HG02885 (cell line): ENCODE measurements around the gene SLC4A7.
A peak's percentile ranks its signal among the peaks of the same experiment; 100 is the strongest.
"Not testable (repeated sequence)": the region's sequence is repeated elsewhere in the genome, so short reads cannot be mapped to it uniquely, and the experiment has no call there.

Source experiments
- ATAC-seq: cut with Tn5 transposase; IDR thresholded peaks from one replicate; pipeline ENCODE4 v1.9.1; 2021; ENCODE audit warnings: mild to moderate bottlenecking; ENCODE audit not compliant: unreplicated experiment, poor library complexity

Gene SLC4A7

DNA sequence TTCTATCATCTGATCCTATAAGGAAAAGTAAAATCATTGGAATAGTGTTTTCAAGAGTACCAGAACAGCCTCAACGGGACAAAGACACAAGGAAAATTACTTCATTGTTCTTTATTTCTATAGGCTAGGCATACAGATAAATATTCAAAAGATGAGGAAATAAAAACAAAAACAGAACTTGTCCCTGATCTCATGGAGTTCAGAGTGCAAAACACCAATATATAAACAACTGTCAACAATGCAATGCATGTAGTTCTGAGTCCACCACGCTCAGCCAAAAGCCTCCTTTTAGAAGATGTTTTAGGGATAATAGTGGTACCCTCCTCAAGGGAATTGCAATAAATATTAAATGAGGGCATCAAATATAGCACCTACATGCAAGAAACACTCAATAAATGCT, 4.6 kb upstream of the SLC4A7 start:
- ATAC-seq = no peak

DNA sequence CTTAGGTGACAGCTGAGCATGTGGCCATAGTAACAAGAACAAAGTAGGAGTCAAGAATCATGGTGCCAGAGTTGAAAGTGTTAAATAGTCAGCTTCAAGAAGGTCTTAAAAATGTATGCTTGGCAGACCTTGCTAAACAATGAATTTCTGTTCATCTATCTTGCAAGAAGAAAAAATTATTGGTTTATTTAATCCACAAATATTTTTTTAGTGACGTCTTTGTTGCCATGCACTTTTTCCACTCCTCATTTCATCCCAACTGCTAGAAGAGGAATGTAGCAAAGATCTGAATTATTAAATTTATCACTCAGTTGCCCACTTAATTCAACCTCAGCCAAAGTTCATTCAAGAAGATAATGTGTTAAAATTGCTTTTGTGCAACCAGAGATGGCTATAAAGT, 3.2 kb upstream of the SLC4A7 start:
- no peak for ATAC-seq

DNA sequence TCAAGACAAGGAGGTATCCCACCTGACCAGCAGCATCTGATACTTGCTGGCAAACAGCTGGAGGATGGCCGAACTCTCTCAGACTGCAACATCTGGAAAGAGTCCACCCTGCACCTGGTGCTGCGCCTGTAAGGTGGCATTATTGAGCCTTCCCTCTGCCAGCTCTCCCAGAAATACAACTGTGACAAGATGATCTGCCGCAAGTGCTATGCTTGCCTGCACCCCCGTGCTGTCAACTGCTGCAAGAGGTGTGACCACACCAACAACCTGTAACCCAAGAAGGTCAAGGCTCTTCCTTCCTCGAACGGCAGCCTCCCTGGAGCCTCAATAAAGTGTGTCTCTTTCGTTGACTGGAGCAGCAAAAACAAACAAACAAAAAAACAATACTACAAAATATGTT, 2.2 kb upstream of the SLC4A7 start:
- ATAC-seq = no peak

DNA sequence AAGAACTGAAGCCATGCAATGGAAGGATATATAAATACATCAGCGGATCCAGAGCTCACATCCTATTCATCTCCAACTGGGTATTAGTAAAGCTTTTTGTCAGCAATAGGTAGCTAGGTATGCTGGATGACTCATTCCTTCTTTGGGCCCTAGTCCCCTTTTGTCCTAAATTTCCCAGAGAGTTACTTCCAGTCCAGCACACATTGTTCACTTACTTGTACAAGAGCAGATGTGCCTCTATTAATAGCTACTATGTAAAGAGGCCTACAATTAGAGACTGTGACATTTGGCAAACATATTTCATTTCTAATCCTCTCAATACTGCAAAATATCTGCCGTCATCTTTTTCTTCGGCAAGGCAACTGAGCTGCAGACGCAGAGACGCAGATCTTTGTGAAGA, 1.7 kb upstream of the SLC4A7 start:
- no peak for ATAC-seq

DNA sequence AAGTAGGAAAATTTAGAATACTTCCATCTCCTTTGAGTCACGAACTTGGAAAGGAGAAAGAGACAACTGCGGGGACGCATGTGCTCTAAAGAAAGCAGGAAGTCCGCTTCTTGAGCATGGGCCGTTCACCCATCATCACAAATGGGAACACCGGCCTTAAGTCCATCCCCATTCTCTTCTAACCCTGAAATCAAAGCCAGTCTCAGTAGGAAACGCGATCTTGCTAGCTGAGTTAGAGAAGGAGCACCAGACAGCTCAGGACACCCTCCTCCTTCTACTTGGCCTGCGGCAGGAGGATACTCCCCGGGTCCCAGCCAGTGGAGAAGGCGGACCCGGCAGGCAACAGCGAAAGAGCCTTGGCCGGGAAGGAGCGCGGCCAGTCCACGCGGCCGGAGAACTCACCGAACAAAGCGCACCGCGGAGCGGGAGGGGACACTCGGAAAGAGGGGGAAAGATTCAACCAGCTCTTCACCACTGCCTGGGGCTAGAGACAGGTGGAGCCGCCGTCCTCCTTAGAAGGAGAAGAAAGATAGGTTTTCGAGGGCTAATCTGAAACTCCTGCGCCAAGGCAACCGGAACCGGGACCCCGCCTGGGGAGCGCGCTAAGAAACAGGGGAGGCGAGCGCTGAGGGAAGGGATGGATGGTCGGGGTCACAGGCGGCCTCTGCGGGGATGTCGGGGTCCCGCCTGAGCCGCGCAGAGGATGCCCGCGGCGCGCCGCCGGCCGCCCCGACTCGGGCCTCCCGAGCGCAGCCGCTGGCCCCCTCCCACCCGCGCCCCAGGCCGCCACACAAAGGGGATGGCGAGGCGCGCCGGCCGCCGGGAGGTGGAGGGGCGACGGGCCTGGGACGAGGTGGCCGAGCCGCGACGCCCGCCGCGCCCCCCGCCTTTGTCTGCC, 818 bp downstream of the SLC4A7 start:
- ATAC-seq = peak; percentile 22

DNA sequence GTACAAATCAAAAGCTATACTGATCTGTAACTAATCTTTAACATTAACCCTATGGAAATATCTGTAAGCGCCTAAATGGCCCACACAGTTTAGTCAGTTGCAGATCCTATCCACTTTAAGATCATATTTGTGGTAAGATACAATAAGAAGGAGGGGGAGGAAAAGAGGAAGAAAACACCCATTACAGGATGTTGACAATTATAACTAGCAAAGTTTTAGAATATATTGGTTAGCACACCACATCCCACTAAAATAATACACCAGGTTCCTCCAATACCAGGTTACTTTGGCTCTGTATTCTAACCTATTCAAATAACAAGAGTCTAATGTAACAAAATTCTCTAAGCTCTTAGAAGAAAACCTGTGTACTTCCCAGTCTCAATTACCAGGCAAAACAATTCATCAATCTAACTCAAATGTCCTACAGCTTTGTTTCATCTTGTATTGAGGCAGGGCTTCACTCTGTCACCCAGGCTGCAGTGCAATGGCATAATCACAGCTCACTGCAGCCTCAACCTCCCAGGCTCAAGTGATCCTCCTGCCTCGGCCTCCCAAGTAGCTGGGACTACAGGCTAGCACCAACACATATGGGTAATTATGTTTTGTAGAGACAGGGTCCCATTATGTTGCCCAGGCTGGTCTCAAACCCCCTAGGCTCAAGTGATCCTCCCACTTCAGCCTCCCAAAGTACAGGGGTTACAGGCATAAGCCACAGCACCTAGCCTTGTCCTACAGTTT, 4.2 kb downstream of the SLC4A7 start:
- no peak for ATAC-seq

DNA sequence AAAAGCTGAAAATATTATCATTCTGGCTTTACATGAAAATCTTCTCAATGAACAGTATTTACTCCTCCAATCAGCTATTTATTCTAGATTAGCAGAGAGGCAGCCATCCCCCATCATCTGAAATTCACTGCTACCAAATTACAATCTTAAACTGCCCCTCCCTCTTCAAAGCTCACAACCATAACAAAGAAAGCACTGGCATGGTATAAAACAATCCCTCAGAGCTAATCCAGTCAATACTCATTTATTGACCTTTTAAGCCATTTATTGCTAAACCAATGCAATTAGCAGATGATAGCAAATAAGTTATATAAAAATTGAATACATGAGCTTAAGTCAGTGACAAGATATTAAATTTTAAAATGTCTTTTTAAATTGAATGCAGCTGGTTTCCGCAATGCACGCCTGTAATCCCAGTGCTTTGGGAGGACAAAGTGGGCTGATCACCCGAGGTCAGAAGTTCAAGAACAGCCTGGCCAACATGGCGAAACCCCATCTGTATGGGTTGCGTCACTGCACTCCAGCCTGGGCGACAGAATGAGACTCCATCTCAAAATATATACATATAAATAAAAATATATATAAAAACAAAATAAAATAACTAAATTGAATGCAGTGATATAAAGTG, 12.1 kb downstream of the SLC4A7 start:
- ATAC-seq = no peak

DNA sequence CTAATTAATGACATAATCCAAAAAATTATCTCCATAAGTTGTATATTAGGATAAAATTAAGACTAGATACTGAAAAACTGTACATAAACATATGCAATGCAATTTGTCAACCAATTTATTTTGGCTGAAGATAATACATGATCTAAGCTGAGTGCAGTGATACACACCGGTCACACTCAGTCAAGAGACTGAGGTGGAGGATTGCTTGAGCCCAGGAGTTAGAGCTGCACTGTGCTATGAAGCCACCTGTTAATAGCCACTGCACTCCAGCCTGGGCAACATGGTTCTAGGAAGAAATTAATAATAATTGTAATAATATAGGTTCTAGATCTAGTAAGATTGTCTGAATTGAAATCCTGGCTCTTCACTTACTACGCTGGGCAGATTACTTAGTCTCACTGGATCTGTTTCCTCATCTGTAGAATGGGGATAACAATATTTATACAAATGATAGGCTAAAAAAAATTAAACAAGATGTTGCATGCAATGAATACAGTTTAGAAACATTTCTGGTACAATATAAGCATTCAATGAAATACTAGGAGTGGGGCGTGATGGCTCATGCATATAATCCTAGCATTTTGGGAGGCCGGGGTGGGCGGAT, 15.8 kb downstream of the SLC4A7 start:
- no peak for ATAC-seq

DNA sequence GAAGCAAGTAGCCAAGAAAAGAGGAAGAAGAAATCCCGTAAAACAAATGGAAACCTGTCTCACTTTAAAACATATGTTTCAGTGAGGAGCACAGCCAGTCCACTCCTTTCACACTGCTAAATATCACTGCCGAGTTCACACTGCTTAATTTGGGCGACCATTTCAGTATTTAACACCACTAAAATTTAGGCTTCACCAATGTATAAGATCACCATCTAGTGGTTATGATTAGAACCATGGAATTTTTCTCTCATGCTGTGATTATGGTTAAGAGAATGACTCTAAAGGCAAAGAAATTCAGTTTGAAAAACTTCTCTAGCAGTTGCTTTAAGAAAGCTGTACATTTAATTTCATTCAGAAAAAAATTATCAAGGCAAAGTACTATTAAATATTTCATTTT, 16.6 kb downstream of the SLC4A7 start:
- ATAC-seq = peak; percentile 87

DNA sequence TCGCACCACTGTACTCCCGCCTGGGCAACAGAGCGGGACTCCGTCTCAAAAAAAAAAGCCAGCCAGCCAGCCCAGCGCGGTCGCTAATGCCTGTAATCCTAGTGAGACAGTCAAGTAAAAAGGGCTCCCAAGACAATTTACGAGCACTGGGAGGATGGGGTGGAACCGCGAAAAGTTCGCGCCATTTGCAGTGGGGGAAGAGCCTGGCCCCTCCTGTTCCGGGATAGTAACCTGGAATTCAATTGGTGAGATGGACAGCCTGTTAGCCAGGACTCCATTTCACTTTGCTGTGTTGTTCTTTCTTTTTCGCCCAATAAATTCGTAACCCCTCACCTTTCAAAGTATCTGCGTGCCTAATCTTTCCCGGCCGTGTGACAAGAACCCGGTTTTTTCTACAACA, 19.5 kb downstream of the SLC4A7 start:
- ATAC-seq = no peak

DNA sequence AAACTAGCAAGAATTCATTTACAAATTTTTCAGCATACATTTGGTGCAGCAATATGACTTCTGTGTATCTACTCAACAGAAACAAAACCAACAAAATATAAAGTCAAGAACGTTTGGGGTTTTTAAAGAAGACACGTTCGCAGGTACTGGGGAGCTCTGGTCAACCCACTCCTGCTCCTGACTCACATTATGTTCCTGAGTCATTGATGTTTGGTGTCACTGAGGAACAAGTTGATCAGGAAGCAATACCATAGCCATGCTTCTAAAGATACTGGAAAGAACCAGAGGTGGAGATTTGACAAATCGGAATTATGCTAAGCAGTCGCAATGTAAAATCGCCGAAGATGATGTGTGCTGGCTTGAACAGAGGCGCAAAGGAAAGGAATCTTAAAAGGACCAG, 22.0 kb downstream of the SLC4A7 start:
- no peak for ATAC-seq

DNA sequence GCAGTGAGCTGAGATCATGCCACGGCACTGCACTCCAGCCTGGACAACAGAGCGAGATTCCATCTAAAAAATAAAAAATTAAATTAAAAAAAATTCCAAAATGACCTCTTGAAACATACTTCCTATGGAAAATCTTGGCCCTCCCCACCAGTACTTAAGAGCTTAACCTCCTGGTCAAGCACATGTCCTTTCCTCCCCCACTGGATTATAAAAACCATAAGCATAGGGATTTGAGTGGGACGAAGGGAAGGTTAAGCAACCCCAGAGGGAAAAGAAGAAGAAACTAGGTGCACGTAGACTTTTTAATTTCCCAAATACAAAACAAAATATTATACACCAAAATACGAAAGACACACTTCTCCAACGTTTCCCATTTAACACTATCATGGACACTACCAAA, 25.3 kb downstream of the SLC4A7 start:
- ATAC-seq = no peak

DNA sequence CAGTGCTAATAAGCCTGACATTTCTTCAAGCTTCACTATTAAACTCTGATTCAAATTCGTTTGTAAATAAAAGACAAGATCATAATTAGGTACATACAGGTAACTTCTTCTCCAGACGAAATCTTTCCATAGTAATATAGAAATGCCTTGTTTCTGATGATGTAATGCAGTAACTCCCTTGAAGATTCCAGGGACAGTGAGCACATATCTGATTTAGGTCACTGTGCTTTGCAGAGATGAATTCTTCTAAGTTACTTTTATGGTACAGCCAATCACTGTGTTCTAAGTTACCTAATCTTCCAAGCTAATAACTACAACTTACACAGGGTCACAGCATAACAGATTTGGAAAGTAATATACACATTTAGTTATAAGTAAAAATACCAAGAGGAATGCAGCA, 27.6 kb downstream of the SLC4A7 start:
- ATAC-seq = no peak

DNA sequence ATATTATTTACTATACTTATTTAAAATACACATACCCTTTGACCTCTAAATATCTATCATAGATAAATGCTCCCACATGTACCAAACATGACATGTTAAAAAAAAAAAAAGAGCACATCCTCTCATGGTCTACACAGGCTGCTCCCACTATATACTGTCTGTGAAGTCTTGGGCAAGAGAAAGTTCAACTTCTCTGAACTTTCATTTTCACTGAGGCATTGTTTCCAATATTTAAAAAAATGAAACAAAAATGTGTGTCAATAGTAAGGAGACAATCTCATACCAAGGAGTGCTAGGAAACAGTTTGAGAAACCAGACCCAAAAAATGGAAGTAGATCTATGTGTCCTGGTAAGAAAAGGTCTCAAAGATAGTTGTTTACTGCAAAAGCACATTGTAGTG, 29.3 kb downstream of the SLC4A7 start:
- peak; percentile 76 for ATAC-seq

DNA sequence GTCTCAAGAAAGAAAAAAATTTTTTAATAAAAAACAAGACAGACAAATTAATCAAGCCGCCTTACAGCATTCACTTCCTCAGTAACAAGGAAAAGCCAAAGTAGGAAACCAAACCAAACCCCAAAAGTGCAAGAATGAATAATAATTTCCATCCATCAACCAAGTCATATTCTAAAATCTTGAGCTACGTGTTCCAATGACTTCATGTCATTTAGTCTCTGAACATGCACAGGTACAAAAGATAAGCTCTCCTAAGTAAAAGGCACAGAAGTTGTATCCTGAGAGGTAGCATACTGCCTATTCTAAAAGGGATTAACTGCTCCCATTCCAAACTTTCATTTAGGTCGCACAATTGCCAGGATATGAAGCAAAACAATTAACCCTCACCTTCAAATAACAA, 29.7 kb downstream of the SLC4A7 start:
- ATAC-seq = no peak

DNA sequence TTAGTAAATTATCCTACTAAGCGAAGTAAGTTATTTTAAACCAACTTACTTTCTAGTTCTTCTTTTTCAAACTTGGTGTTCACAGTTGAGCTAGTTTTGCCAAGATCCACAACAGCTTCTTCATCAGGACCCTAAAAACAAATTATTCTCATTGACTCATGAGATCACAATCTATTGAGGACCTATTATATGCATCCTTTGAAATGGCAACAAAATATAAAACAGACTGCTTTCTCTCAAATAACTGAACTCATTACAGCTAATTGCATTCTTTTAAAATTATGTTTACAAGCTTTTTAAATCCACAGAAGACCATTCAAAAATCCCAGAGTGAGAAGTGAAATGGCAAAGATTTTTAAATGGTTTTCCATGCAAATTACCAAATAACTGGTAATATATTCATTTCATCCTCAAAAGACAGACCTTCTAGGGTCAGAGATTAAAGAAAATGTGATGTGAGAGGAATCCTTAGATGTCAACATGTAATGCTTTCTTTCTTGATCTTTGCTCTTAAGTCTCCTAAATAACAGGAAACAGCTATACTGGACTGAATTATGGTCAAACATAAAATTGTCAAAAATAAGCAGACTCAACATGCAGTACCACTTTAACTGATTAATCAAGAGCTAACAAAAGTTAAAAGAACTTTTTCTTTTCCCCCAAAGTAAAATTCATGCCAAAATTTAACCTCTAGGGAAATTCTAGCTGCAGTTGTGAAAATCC, 31.7 kb downstream of the SLC4A7 start:
- ATAC-seq = no peak

DNA sequence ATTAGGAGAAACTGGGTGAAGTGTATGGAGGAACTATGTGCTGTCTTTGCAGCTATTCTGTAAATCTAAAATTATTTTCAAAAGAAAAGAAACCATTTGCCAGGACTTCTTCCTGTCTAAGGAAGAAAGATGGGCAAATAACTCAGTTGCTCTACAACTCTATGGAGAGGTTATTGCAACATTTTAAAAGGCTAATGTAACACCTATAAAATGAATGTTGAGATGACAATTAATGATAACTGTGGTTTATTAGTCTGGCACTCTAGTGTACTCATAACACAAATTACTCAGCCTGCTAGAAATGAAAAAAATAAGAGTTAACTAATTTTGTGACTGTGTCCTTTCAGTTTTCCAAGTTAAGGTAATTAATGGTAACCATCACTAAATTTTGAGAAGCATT, 32.3 kb downstream of the SLC4A7 start:
- ATAC-seq = no peak

DNA sequence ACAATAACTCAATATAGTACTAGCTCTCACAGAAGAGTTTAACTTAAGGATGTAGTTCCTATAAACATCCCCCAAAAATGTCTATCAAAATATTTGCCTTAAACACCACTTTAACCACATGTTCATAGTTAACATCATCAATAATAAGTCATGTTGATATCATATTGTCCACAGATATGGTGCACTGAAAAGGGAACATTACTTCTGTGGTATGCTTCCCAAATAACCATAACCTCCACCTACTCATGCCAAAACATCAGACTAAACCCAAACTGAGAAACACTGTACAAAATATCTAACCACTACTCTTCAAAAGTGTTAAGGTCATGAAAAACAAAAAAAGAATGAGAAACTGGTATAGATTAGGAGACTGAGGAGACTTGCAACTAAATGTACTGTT, 32.9 kb downstream of the SLC4A7 start:
- ATAC-seq = no peak

DNA sequence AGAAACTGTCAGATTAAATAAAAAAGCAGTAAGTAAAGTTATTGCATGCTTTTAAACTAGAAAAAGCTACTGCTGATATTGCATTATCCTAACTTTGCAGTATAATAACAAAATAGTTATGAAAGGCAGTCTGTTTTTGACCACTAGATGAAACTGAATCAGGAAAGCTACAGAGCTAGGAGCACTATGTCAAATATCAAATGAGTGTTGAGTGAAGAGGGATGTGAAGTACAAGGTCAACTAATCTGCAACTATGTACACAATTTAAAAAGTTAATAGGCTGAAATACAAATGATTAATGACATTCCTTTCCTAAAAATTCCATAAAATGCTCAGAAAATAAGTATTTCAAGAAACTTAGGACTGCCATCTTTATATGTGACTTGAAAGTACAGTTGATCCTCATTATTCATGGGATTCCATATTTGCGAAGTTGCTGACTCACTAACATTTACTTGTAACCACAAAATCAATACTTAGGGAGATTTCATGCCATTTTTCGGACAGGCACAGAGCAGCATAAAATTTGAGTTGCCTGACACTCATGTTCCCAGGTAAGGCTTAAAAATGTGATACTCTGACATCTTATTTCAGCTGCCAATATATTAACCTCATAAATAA, 34.5 kb downstream of the SLC4A7 start:
- no peak for ATAC-seq

DNA sequence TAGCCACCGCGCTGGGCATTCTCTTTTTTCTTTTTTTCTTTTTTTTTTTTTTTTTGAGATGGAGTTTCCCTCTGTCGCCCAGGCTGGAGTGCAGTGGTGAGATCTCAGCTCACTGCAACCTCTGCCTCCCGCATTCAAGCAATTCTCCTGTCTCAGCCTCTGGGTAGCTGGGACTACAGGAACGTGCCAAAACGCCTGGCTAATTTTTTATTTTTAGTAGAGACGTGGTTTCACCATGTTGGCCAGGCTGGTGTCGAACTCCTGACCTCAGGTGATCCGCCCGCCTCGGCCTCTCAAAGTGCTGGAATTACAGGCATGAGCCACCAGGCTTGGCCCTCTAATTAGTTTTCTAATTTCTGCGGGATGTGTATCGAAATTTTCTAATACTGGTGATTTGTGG, 41.2 kb downstream of the SLC4A7 start:
- ATAC-seq = not testable (repeated sequence)
